ENCODE data around the gene KCNG2.

The KCNG2 gene

GRCh38 chr18:79881695-79882094 is 84.0 kb downstream of the KCNG2 start:
- no peak for DNase-seq (ENCODE audit: low read depth, low spot score)
- H3K4me3 ChIP-seq (ENCODE audit: low read depth, low read length), result no peak overlapping the region
- TF ChIP-seq, protein P1, sequence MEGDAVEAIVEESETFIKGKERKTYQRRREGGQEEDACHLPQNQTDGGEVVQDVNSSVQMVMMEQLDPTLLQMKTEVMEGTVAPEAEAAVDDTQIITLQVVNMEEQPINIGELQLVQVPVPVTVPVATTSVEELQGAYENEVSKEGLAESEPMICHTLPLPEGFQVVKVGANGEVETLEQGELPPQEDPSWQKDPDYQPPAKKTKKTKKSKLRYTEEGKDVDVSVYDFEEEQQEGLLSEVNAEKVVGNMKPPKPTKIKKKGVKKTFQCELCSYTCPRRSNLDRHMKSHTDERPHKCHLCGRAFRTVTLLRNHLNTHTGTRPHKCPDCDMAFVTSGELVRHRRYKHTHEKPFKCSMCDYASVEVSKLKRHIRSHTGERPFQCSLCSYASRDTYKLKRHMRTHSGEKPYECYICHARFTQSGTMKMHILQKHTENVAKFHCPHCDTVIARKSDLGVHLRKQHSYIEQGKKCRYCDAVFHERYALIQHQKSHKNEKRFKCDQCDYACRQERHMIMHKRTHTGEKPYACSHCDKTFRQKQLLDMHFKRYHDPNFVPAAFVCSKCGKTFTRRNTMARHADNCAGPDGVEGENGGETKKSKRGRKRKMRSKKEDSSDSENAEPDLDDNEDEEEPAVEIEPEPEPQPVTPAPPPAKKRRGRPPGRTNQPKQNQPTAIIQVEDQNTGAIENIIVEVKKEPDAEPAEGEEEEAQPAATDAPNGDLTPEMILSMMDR (IDR thresholded peaks at IDR 0.05; ENCODE audit: insufficient read depth, low read length, missing control alignments), result no peak
- ChIA-PET CTCF (no interaction called here), POLR2A (no interaction called here)

DNA sequence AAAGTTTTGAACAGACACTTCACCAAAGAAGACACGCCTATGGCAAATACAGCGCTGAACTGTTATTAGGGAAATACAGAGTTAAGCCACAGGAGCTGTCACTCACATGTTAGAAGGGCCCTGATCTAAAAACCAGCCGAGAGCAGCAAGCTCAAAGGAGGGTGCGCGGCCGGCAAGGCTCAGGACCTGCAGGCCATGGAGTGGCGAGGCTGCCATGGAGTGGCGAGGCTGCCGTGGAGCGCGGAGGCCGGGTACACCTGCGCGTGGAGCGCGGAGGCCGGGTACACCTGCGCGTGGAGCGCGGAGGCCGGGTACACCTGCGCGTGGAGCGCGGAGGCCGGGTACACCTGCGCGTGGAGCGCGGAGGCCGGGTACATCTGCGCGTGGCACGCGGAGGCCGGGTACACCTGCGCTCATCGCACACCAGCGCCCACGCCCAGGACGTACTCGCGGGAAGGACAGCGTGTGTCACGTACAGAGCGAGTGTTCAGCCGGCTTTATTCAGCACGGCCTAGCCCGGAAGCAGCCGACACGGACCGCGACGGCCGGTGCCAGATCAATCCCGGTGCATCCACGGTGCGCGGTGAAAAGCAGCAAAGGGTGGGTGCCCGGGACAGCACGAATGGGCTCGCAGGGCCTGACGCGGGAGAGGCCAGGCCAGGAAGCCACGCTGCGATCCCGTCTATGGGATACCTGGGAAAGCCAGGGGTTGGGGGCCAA is 84.9 kb downstream of the KCNG2 start:
- H3K4me3 ChIP-seq (ENCODE audit: low read depth, low read length), result no peak overlapping the region
- TF ChIP-seq, protein P1 (IDR thresholded peaks at IDR 0.05; ENCODE audit: insufficient read depth, low read length, missing control alignments), result no peak
- DNase-seq (ENCODE audit: low read depth, low spot score), result no peak
- POLR2A ChIA-PET, result no interaction called here
- CTCF ChIA-PET, result no interaction called here

GRCh38 chr18:79883461-79884293 is 85.9 kb downstream of the KCNG2 start:
- H3K4me3 ChIP-seq (ENCODE audit: low read depth, low read length), result no peak overlapping the region
- DNase-seq (ENCODE audit: low read depth, low spot score), result no peak
- POLR2A ChIA-PET, result no interaction called here
- TF ChIP-seq, protein P1 (IDR thresholded peaks at IDR 0.05; ENCODE audit: insufficient read depth, low read length, missing control alignments), result no peak
- CTCF ChIA-PET, result no interaction called here

- POLR2A ChIA-PET, result no interaction called here
- DNase-seq (ENCODE audit: low read depth, low spot score), result no peak
- no peak overlapping the region for H3K4me3 ChIP-seq (ENCODE audit: low read depth, low read length)
- TF ChIP-seq, protein P1 (IDR thresholded peaks at IDR 0.05; ENCODE audit: insufficient read depth, low read length, missing control alignments), result no peak
- CTCF ChIA-PET, result no interaction called here
These were observed 86.7 kb downstream of the KCNG2 start for GRCh38 chr18:79884294-79884962.

GRCh38 chr18:79884963-79885728 is 87.4 kb downstream of the KCNG2 start:
- no peak for DNase-seq (ENCODE audit: low read depth, low spot score)
- no peak overlapping the region for H3K4me3 ChIP-seq (ENCODE audit: low read depth, low read length)
- POLR2A ChIA-PET, result no interaction called here
- TF ChIP-seq, protein P1 (IDR thresholded peaks at IDR 0.05; ENCODE audit: insufficient read depth, low read length, missing control alignments), result no peak
- CTCF ChIA-PET, result no interaction called here
